Activated CD4-positive, alpha-beta T cell treated with anti-CD3 and anti-CD28 coated beads for 24 hours (primary cell): Measurements from ENCODE around the gene HOXB8.

Experiments used
- DNase-seq, 2 donors: peaks; one replicate each; pipeline ENCODE4 v3.0.0-alpha.2; 2020; ENCODE audit warnings: low read depth in 2 of 2

HOXB8 gene

DNA sequence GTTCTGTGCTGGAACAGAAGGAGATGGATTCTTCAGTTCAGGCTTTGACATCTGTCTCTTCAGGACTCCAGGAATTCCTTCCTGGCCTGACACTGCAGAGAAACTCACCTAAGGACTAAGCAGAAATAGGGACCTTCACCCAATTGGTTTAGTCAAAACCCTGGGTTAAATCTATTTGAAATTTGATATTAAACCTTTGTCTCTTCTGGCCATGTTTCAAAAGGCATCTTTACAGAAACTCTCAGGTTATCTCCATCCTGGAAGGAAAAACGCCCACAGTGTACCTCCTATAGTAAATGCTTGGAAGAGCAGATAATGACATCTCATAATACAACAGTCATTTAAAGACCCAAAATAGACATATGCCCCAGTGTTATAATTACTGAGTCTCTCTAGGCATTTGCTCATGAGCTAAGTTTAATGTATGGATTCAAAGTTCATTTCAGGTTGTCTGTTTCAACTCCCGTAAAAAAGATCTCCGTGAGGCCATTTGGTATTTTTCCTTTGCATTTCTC is 31.3 kb downstream of the HOXB8 start:
- DNase-seq = no peak

DNA sequence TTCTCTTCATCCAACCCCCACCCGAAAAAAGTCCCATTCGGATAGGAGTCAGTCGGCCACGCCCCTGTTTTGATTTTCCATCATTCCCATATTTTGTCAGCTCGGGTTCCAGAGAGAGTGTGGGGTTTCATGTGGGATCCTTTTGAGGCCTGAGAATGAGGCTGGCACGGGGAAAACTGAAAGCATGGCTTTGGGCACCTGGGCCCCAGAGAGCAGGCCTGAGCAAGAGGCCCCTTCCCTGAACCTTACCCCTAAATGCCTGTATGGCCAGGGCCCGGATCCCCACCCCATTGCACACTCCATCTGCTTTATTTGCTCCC is 32.4 kb downstream of the HOXB8 start:
- no peak for DNase-seq

DNA sequence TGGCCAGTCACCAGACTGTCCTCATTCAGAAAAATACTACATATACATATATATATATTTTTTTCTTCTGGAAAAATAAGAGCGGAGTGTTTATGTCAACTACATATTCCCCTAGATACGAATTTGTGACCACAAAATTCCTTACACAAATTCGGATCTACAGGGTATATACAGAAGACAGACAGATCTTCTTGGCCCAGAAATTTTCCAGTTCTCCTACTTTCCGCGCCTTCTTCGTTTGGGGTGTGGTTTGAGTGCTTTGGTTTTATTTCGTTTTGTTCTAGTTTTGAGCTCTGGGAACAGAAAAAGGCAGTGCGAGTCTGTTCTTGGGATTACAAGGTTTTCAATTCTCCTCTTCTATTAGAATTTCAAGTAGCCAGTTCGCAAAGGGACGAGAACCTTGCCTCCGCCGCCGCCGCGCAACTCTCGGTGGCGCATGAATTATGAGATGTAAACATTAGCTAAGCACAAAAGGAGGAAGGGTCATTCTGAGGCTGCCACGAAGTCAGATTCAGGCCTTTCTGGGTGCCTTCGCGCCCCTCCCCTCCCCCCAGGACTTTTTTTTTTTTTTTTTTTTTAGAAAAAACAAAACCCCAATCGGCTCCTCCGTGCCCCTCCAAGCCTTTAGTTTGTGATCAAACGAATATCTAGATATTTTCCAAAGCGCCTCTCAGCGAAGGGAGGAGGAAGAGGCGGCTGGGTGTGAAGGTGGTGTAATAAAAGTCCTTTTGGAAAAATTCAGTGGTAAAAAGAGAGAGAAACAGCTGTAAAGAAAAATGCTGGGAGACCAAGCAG is 35.1 kb downstream of the HOXB8 start:
- DNase-seq = no peak

DNA sequence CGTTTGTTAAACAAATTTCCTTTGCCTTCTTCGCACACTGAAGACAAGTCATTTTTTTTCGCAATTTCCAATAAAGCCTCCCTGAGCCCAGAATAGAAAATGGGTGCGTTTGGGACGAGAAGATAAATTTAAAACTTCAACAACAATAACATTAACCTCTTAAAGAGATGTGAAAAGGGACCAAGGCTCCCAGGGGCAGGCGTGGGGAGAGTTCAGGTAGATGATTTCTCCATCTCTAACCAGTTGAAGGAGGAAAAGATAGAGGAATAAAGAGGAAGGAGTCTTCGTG is 35.7 kb downstream of the HOXB8 start:
- DNase-seq = no peak

DNA sequence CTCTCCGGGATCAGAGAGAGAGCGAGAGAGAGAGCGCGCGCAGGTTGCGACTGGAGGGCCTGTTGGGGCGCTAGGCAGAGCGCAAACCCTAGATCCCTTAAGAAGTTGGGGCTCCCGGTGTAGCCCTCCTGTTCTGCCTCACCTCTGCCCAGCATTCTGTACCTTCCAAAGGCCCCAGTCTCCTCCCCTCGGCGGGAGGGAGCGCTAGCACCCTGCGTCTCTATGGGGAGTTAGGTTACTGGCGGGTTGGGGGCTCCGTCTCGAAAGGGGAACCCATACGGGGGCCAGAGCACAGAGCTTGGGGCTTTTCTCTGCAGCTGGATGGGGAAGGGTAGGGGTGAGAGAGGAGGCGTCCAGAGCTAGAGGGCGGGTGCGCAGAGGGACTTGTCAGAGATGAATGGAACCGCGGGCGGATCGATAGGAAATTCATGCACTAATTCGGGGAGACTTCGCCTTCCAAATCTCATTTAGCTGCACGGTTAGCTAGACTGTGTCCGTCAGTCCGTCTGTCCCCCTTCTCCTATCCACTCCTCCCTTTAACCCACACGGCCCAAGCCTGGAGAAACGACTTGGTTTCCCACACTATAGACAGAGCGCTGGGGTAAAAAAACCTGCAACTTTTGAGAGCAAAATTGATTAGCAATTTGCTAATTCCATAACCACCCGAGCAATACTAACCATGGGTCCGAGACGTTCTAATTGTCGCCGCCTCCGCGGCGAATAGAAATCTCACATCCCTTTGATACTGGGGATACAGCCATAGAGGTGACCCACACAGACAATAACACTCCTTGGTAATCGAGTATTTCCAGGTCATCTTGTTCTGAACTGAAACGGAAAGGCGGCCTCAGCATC is 36.2 kb downstream of the HOXB8 start:
- DNase-seq = no peak

DNA sequence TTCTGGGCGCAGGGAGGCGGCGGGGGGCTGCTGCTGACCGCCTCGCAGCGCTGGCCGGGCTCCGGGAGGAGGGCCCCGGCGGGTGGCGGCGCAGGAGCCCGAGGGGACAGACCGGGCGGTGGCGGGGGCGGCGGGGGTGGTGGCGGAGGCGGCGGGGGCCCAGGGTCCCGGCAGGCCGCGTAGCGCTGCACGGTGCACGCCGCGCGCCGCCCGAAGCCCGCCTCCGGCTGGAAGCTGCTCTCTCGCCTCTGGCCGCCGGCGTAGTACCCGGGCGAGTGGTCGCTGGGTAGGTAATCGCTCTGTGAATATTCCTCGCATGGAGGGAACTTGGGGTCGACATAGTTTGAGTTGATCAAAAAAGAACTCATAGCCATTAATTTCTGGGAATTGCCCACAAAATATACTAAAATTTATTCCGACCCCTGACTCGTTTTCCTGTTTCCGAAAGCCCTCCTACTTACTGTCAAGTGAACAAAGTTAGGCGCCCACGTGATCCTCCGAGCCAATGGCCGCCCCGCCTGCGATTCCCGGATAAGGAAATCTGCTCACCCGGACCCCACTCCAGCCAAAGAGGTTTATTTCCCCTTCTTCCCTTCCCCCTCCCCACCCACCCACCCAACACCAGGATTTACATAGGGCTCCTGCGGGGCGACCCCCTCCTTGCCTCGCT is 37.0 kb downstream of the HOXB8 start, which contains the start of gene HOXB4:
TSS of gene HOXB4 (minus strand) at position 405 of the 670 bp plus-strand sequence. CDS start at position 374, 31 bp downstream.
- DNase-seq = peak; percentile 33 to 60

DNA sequence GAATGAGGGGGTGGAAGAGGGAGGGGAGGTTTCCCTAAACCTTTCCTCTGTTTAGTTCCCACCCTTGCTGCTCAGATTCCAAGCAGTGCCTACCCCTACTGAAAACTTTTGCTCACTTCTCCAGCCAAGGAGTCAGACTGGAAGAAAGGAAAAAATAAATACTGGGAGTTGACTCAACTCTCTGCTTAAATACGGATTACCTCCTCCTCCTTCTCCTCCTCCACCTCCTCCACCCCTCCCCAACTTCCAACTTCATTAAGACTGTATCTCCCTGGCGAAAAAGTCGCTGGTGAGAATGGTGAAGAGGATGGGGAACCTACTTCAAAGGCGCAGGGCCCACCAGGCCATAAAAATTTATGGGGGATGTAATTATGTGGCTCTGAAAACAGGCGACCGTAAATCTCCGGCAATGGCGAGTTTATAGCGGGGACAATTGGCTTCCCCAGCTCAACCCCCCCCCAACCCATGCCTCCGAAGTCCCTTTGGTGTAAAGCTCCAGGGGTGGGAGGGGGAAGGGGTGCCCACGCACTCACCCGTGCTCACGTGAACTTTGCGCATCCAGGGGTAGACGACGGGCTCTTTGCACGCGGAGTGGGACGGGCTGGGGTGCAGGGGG is 37.7 kb downstream of the HOXB8 start:
- DNase-seq = no peak

DNA sequence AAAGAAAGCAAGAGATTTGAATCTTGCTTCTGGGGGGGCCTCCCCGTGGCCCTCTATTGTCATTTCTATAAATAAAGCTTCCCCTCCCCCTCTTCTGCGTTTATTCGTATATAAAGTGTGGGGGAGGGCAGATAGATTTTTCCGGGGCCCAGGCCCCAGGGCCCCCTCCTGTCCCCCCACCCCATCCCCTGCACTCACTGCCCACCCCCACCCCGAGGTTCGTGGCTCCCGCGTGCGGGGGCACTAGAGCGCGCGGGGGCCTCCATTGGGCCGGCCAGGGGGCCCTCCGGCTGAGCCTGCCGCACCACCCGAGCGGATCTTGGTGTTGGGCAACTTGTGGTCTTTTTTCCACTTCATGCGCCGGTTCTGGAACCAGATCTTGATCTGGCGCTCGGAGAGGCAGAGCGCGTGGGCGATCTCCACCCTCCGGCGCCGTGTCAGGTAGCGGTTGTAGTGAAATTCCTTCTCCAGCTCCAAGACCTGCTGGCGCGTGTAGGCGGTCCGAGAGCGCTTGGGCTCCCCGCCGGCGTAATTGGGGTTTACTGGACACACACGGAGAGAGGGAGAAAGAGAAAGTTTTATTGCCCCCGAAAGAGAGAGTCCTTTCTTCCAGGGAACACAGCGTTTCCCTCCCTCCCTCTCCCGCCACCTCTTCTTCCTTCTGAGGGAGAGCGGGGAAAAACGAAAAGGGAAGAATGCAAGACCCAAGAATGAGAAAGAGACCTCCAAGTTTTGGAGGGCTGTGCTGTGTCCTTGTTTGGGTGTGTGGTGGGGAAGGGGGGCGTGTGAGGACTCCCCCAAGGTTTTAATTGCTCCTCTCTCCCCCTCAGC is 38.4 kb downstream of the HOXB8 start:
- no peak for DNase-seq

DNA sequence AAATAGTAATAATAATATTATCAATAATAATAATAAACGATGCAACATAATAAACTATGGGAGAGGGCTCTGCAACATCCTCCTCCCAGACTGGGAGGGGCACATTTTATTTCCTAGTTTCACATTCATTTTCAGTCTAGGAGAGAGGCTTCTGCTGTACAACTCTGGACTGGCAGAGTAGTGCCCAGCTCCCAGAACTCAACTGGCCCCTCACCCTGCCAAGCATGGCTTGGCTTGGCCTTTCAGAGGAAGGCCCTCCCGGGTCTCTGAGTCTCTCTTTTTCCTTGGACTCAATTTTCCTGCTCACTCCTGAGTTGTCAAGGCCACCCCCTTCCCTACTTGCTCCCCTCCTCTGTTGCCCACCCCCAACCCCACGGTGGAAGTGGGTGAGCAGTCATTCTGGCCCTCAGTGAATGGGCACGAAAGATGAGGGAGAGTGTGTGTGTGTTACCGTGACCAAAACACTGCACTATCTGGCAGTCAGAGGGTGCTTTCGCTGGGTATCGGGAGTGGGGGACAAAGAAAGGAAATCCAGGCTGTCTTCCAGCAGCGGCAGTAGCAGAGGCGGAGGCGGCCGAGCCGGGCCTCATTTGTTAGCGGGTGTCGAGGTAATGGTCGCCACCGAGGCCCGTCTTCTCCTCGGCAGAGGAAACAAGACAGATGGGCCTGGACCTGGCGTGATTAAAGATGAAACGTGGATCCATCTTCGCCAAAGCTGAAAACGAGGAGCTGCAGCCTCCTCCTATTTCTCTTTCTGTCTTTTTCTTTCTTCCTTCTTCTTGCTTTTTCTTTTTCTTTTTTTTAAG is 39.2 kb downstream of the HOXB8 start:
- no peak for DNase-seq

DNA sequence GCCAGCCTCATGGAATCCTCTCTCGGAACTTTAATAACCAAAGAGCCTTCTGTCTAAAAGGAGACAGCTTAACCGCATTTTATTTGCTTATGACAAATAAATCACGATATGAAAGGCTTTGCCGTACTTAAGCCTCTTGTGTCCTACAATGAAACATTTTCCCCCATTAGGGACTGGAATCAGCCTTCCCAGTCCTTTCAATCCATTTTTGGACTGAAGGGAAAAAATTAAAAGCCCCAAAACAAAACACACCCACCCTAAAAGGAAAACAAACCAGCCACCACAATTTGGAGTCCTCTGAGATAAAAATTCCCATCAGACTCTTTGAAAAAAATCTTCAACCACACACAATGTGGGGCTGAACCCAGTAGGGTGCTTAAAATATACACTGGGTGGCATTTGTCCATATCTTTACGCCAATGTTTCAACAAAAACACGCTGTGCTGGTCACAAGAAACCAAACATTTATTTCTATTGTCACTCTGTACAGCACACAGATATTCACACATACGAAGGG is 40.0 kb downstream of the HOXB8 start:
- DNase-seq = no peak

DNA sequence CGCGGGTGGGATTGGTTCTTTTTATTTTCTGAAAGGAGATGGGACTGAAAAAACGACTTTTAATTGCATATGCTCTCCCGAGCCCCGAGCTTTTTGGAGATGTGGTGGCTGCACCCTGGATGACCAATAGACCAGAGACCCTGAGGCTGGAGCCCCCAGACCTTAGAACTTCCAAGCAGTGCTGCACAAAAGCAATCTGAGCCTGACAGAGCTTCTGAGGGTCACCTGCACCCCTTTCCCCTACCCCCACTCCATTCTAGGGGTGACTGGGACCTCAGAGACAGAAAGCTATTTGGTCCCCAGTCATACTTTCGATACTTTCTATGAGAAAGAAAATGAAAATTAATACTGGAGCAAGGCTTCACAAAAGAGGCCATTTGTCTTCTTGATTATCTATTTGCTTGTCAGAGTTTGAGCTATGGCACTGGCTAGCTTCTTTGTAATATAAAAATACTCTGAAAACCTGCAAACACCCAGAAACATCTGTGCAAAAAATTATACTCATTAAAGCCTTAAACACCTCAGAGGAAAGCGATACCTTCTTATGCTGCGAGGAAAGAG is 40.5 kb downstream of the HOXB8 start:
- DNase-seq = no peak

DNA sequence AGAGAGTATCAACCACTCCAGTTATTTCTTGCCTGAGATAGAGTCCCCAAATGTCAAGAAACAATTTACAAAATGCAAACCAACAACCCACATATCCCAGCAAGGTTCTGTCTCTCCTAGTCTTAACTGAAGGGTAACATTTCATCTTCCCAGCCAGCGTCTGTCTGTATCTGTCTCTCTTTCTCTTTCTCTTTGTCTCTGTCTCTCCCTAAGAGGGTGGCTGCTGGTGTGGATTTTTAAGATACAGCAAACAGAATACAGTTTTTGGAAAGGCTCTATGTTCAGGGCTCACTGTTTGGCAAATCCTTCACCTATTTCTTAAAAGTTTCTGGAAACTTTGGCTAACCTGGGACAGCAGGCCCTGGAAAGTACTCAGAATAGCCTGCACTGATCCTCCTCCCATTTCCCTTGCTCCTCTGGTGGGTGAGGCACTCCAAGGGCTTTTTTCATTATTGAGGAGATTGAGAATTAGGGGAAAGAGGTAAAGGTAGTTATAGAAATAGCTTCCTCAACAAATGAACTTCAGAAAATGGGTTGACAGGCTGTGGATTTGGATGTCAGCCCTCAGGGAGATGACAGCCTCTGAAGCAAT is 43.2 kb downstream of the HOXB8 start:
- DNase-seq = no peak

DNA sequence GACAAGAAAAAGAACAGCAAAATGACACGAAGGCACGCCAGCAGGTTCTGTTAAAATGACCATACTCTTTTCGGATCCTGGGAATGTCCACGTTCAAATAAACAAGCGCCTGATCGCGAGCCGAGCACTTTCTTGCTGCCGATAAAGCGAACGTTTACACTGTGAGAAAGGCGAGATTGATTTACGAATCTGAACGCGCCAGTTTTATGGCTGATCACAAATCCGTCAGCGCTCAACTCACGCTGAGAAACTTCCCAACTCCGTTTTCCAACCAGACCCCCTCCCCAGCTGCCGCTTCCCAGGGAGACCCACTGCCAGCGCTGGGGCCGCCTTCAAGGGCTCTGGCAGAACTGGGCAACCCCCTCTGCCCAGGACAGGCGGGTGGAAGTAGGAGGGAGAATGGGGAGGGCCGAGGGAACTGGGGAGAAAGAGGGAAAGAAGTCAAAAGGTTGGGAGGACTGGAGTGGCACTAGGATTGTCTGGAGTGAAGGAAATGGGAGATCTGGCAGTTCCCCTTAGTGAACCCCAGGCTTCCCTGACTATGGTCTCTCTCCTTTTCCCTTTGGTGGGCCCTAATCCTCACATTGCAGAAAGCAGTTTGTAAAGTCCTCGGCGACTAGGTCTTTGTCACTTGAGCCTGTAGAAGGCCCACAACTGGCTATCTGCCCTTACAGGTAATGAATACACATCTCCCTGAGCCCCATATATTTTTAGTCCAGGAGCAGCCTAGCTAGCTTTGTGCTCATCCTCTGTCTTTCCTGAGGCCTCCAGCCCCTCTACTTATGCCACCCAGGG is 43.9 kb downstream of the HOXB8 start:
- no peak for DNase-seq

DNA sequence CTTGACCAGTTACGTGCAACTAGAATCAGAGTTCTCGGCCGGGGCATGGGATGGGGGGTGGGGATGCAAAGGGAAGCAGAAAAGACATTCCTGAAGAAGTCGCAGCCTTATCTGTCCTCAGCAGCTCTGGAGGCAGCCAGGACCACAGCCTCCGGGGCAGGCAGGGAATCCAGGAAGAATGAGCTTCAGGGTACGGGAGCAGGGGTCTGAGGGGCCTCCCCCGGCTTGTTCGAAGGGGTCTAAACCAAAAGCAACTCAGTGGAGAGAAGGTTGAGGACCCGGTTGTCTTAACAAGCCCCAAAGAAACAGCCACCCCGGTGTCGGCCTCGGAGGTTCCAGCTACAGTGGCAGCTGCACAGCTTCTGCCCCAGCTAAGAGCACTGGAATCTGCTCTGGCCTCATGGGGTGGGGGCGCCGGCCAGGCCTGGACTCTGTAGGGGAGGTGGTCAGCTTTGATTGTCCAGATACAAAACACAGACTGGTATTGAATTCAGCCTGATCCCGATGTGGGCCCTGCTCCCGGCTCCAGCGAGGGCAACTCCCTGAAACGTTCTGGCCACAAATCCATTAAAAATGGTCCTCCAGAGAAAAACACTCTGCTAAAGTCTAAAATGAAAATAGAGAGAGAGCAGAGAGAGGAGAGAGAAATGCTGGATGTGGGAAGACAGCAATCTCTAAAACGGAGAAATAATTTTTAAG is 44.6 kb downstream of the HOXB8 start:
- no peak for DNase-seq

DNA sequence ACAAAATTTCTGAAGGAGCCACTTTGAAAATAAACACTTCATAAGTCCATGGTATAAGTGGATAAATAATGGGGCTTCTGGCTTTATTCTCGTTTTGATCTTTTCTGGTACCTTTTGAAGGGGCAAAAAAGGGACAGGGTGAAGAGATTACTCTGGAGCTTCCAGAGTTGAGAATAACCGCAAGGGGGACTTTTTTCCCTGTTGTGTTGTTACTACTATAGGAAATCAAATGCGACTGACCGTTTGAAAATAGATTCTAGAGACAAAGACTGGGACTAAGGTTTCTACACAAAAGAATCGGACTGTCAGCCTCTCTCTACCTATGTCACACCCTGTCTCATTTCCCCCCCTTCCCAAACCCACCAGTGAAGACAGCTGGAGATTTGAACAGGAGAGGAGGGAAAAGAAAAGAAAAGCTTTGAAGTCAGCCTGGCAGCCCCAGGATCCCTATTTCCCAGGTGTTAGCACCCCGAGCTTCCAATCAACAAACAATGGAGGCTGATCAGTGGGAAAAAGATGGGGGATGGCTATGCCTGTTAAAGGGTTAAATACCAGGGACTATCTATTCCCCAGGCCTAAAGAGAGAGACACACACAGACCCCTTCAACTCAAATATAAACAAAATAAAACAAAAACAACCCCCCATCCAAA is 45.3 kb downstream of the HOXB8 start:
- no peak for DNase-seq

DNA sequence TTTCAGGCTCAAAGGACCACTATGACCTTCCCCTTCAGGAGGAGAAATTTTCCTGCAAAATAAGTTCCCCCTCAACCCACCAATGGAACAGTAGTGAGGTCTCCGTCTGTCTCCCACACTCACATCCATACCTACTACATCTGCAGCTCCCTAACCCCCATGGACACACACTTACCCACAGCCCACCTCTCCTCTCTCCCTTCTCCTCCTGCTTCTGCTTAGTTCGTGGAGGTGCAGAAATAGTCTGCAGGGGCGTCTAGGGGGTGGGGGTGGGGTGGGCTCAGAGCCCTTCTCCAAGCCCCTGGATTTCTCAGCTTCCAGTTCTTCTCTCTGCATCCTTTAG is 45.9 kb downstream of the HOXB8 start:
- no peak for DNase-seq

DNA sequence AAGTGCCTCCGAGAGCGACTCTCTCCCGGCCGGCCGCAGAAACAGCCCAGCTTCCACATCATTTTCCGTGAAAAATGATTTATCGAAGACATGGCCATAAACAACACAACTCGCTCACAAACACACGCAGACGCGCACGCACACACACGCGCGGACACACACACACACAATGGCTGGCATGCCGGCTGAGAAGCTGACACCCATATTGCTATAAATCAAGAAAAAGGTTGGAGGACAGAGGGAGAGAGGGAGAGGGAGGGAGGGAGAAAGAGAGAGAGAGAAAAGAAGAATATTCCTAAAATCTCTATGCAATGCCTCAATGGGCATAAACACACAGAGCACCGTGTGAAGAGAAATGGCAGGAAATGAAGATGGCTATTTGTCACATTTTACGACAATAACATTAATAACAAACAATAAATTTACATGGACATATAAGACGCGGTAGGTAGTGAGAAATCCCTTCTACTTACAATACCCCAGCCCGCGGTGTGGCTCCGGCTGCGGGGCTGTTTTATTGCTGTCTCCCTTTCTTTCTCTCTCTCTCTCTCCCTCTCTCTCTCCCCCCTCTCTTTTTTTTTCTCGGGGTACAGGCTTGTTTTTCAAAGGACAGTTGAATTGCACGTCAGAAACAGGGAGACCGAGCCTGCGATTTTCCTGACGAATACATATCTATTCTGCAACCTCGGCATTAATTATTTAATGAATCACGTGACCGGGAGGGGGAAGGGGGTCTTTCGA is 46.4 kb downstream of the HOXB8 start:
- no peak for DNase-seq
